PC-9 (cell line): Measurements from ENCODE around the gene ATP10D. TPM values are rescaled to one million over a fixed set of nuclear protein-coding genes. Genes with fewer than 3 reads are reported as not detected.
A peak's percentile ranks its signal among the peaks of the same experiment; 100 is the strongest.
"Not testable (repeated sequence)": the region's sequence is repeated elsewhere in the genome, so short reads cannot be mapped to it uniquely, and the experiment has no call there.

Experiments
- BruUV-seq: library from RNA; stranded (reverse); fragments of 400-500 nt; replicated peaks from 2 replicates; lab custom pipeline; 2021; lab: Mats Ljungman, UMichigan
- CTCF ChIA-PET: fragments of 300-600 bp; sonication (Branson Sonifier 250); formaldehyde crosslinking; loops from one replicate; lab custom pipeline; 2022; ENCODE audit warnings: antibody characterized with exemption; lab: Charles Lee
- POLR2A ChIA-PET: fragments of 300-600 bp; sonication (Branson Sonifier 250); formaldehyde crosslinking; loops from one replicate; lab custom pipeline; 2022; ENCODE audit warnings: antibody characterized with exemption; ENCODE audit not compliant: unreplicated experiment; lab: Charles Lee
- DNase-seq, 2 experiments: peaks; one replicate each; pipeline versions ENCODE4 v3.0.0 to v3.0.0-alpha.2; 2015 to 2022; ENCODE audit warnings: mixed read lengths in 1 of 2
- H2AFZ ChIP-seq: fragments of 200-600 bp; sonication (generic); 2 replicates; pipeline ENCODE4 v1.8.1; 2017; ENCODE audit warnings: antibody characterized with exemption
- H3F3A ChIP-seq: fragments of 200-600 bp; sonication (generic); 2 replicates; pipeline ENCODE4 v1.8.1; 2017; ENCODE audit warnings: antibody characterized with exemption, mild to moderate bottlenecking, low read depth; ENCODE audit not compliant: insufficient read depth
- H3K27ac ChIP-seq: fragments of 200-600 bp; sonication (generic); 2 replicates; pipeline ENCODE4 v1.6.1; 2016; ENCODE audit warnings: mixed run types
- H3K27me3 ChIP-seq: fragments of 200-600 bp; sonication (generic); 2 replicates; pipeline ENCODE4 v1.6.1; 2016; ENCODE audit warnings: low read depth, mixed run types; ENCODE audit not compliant: insufficient read depth
- H3K36me3 ChIP-seq: fragments of 200-600 bp; sonication (generic); 2 replicates; pipeline ENCODE4 v1.6.1; 2016; ENCODE audit warnings: low read depth, mixed run types
- H3K4me1 ChIP-seq: fragments of 200-600 bp; sonication (generic); replicated peaks from 2 replicates; pipeline ENCODE4 v1.6.1; 2016; ENCODE audit warnings: mixed run types; ENCODE audit not compliant: insufficient read depth
- H3K4me2 ChIP-seq: fragments of 200-600 bp; sonication (generic); 2 replicates; pipeline ENCODE4 v1.6.1; 2017; ENCODE audit warnings: mixed run types
- H3K4me3 ChIP-seq: fragments of 200-600 bp; sonication (generic); 2 replicates; pipeline ENCODE4 v1.6.1; 2016; ENCODE audit warnings: mixed run types
- H3K79me2 ChIP-seq: fragments of 200-600 bp; sonication (generic); 2 replicates; pipeline ENCODE4 v1.6.1; 2017; ENCODE audit warnings: low read depth, mixed run types
- H3K9me2 ChIP-seq: fragments of 200-600 bp; sonication (generic); 2 replicates; pipeline ENCODE4 v1.8.1; 2017; ENCODE audit warnings: mild to moderate bottlenecking; ENCODE audit not compliant: insufficient read depth
- H3K9me3 ChIP-seq: fragments of 200-600 bp; sonication (generic); 2 replicates; pipeline ENCODE4 v1.8.1; 2016; ENCODE audit warnings: low read depth; ENCODE audit not compliant: insufficient read depth
- H4K20me1 ChIP-seq: fragments of 200-600 bp; sonication (generic); 2 replicates; pipeline ENCODE4 v1.8.1; 2017; ENCODE audit not compliant: insufficient read depth
- CTCF ChIP-seq: fragments of 200-600 bp; sonication (generic); conservative IDR thresholded peaks from 2 replicates; pipeline ENCODE4 v1.6.1; 2017; ENCODE audit warnings: mixed run types, antibody characterized with exemption, mild to moderate bottlenecking, moderate library complexity
- EZH2 ChIP-seq: fragments of 200-600 bp; sonication (generic); IDR thresholded peaks from 2 replicates; pipeline ENCODE4 v1.8.0; 2017; ENCODE audit warnings: antibody characterized with exemption, low read depth
- intact Hi-C: fragments of 100-400 bp; cut with micrococcal nuclease; formaldehyde crosslinking; loops from one replicate; pipeline ENCODE4 v1.10.0; 2022; ENCODE audit not compliant: unreplicated experiment
- total RNA-seq: library from RNA; stranded (reverse); gene quantifications from 2 replicates; pipeline ENCODE4 v1.2.3, GENCODE V29; 2021

The ATP10D gene
- total RNA-seq, 1 experiment from 2014 or later: 35.2 TPM

- Histone ChIP-seq H3F3A (peaks cover 9% of the 10 kb centered on the region; the same call in 1 of the 2 replicates), H3K27ac (peak overlapping the region; percentile 67), H3K9me2 (no peaks in the 10 kb centered on the region), H3K36me3 (no peaks in the 10 kb centered on the region), H3K4me1 (peaks cover 19% of the 10 kb centered on the region), H3K4me3 (peak overlapping the region; percentile 78), H4K20me1 (no peaks in the 10 kb centered on the region), H3K4me2 (peak overlapping the region; percentile 77), H3K27me3 (no peaks in the 10 kb centered on the region), H3K79me2 (peaks cover 10% of the 10 kb centered on the region; the same call in 1 of the 2 replicates), H2AFZ (peak overlapping the region; percentile 91), H3K9me3 (no peaks in the 10 kb centered on the region)
- no peak for DNase-seq
- CTCF ChIA-PET: interaction anchor here (0.9 kb wide), 1 partner anchor 78 kb away, joined by 4 read pairs; no protein-coding TSS in a partner anchor
- POLR2A ChIA-PET: no interaction called here
- TF ChIP-seq EZH2 (no peak), CTCF (no peak)
- intact Hi-C loops: loop anchor here (1.0 to 2.0 kb wide), 4 partner anchors 23 to 71 kb away; partner anchors contain the start of gene COMMD8
- BruUV-seq: no TSS peak
Observed at GRCh38 chr4:47485768-47486167, 693 bp downstream of the ATP10D start.

DNA sequence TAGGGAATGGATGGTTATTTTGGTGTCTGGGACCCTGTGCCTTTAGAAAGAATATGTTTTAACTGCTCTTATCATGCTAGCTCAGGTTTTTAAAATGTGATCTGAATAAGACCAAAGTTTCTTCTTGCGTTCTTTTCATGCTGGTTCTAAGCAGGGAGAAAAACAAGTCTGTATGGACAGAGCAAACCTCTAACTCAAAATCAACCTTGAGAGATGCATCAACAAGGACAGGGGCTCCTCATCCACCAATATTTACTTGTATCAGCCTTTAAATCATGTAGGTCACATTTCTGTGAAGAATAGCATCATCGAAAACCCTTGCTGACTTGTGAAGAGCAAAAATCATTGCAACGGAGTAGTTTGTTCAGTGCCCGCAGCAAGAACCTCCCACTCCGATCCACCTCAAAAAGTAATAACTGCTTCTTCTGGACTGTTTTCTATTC lies 1.2 kb downstream of the ATP10D start:
- TF ChIP-seq CTCF (no peak), EZH2 (no peak)
- no peaks in the 10 kb centered on the region for H4K20me1 ChIP-seq
- peaks cover 10% of the 10 kb centered on the region; the same call in 1 of the 2 replicates for H3K79me2 ChIP-seq
- H3K4me1 ChIP-seq: peaks cover 19% of the 10 kb centered on the region
- no peaks in the 10 kb centered on the region for H3K27me3 ChIP-seq
- peaks cover 9% of the 10 kb centered on the region; the same call in 1 of the 2 replicates for H3F3A ChIP-seq
- BruUV-seq: no TSS peak
- POLR2A ChIA-PET: no interaction called here
- no peaks in the 10 kb centered on the region for H3K36me3 ChIP-seq
- peak overlapping the region; percentile 67 for H3K27ac ChIP-seq
- H2AFZ ChIP-seq: peak overlapping the region; percentile 91
- intact Hi-C loops: loop anchor here (2.0 kb wide), 1 partner anchor 25 kb away; no protein-coding TSS in a partner anchor
- CTCF ChIA-PET: no interaction called here
- H3K4me3 ChIP-seq: peak overlapping the region; percentile 78
- no peak for DNase-seq
- H3K4me2 ChIP-seq: peak overlapping the region; percentile 77
- no peaks in the 10 kb centered on the region for H3K9me2 ChIP-seq
- no peaks in the 10 kb centered on the region for H3K9me3 ChIP-seq

- H2AFZ ChIP-seq, H3K36me3 ChIP-seq, H3F3A ChIP-seq, BruUV-seq, H3K27ac ChIP-seq, CTCF ChIA-PET, H3K27me3 ChIP-seq, H3K9me2 ChIP-seq, H4K20me1 ChIP-seq, H3K9me3 ChIP-seq, POLR2A ChIA-PET, DNase-seq: not testable (repeated sequence)
- H3K4me3 ChIP-seq: peak overlapping the region; percentile 78
- H3K79me2 ChIP-seq: peaks cover 10% of the 10 kb centered on the region; the same call in 1 of the 2 replicates
- peaks cover 19% of the 10 kb centered on the region for H3K4me1 ChIP-seq
- peak overlapping the region; percentile 77 for H3K4me2 ChIP-seq
- intact Hi-C loops: loop anchor here (2.0 kb wide), 1 partner anchor 24 kb away; no protein-coding TSS in a partner anchor
Observed at GRCh38 chr4:47486727-47487126, 1.7 kb downstream of the ATP10D start.
